NB4 (cell line): ENCODE measurements around the gene ARHGDIG.

Experiments
- DNase-seq: peaks from one replicate; pipeline ENCODE4 v3.0.0; 2010; ENCODE audit warnings: low read depth
- H3K4me3 ChIP-seq: one replicate; pipeline ENCODE4 v1.5.1; 2011; ENCODE audit warnings: mild to moderate bottlenecking, low read depth, low read length, moderate library complexity
- MAX ChIP-seq: IDR thresholded peaks from 2 replicates; pipeline ENCODE4 v1.6.1; 2011; ENCODE audit warnings: low read depth, low read length
- MYC ChIP-seq: IDR thresholded peaks from 2 replicates; pipeline ENCODE4 v1.6.1; 2011; ENCODE audit warnings: low read depth, low read length
- POLR2A ChIP-seq: IDR thresholded peaks from 2 replicates; pipeline ENCODE4 v1.6.1; 2011; ENCODE audit warnings: mild to moderate bottlenecking; ENCODE audit not compliant: insufficient read length; ENCODE audit errors: extremely low read depth
- TF ChIP-seq, protein P1 (sequence below): IDR thresholded peaks from one replicate; pipeline ENCODE4 v1.5.1; 2012; ENCODE audit warnings: low read depth, low read length

The ARHGDIG gene

DNA sequence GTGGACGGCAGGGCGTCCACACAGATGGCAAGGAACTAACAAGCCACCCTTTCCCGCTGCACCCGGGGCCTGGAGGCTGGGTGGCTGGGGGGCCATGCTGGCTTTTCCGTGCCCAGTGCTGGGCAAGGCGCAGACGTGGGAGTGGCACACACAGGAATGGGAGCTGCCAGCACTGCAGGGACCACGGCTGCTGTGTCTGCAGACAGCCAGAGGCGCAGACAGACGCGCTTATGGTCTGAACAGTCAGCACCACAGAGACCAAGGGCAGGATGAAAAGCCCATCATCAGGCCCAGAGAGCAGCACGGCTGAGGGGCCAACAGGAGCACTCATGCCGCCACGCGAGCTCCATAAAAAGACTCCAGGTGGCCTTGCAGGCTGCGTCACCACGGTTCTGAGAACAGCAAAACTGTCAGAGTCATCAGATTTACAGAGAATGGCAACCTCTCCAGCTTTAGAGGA lies 26.6 kb downstream of the ARHGDIG start:
- TF ChIP-seq, protein P1, sequence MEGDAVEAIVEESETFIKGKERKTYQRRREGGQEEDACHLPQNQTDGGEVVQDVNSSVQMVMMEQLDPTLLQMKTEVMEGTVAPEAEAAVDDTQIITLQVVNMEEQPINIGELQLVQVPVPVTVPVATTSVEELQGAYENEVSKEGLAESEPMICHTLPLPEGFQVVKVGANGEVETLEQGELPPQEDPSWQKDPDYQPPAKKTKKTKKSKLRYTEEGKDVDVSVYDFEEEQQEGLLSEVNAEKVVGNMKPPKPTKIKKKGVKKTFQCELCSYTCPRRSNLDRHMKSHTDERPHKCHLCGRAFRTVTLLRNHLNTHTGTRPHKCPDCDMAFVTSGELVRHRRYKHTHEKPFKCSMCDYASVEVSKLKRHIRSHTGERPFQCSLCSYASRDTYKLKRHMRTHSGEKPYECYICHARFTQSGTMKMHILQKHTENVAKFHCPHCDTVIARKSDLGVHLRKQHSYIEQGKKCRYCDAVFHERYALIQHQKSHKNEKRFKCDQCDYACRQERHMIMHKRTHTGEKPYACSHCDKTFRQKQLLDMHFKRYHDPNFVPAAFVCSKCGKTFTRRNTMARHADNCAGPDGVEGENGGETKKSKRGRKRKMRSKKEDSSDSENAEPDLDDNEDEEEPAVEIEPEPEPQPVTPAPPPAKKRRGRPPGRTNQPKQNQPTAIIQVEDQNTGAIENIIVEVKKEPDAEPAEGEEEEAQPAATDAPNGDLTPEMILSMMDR: no peak
- no peak for TF ChIP-seq MAX
- TF ChIP-seq POLR2A: no peak
- TF ChIP-seq MYC: no peak
- H3K4me3 ChIP-seq: no peak overlapping the region
- DNase-seq: no peak

DNA sequence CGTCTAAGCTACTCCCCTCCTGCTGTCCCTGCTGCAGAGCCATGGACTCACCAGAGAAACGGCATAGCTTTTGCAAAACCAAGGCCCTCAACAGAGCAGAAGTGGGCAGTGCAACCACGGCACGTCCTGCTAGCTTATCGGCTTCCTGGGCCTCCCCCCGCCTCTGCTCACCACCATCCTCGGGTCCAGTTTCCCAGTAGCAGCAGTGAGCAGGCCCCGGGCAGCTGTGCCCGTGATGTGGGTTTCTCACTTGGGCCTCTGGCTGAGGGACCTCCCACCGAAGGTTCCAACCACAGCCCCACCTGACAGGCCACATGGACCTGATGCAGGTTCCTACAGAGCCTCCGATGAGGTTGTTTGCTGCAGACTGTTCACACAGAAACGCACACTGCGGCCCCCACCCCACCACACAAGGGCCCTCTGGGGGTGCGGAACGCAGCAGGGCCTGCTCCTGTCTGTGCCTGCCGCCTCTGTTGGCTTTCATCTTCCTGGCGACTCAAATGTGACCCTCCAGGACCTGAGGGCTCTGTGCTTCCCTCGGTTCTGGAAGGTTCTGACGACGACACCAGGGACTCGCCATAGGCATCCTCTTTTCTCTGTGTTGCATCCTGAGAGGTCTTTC lies 27.4 kb downstream of the ARHGDIG start:
- TF ChIP-seq, protein P1: no peak
- no peak for TF ChIP-seq POLR2A
- TF ChIP-seq MAX: no peak
- TF ChIP-seq MYC: no peak
- no peak overlapping the region for H3K4me3 ChIP-seq
- peak; percentile 44 for DNase-seq

DNA sequence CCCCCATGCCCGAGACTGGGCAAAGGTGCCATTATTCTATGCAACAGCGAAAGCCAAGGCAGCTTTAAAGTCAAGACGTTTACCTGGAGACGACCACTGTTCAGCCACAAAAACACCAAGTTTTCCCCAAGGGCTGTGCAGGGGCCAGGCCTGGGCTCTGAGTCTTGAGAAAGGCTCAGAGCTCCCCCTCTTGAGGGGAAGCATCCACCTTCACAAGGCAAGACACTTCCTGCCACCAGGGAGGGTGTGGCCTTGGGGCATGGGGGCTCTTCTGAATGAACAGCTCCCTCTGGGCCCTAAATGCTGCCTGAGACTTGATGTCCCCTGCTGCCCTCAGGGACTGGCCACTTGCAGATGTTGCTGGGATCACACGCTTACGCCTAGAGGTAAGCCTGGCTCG lies 29.1 kb downstream of the ARHGDIG start:
- H3K4me3 ChIP-seq: no peak overlapping the region
- no peak for TF ChIP-seq MYC
- TF ChIP-seq MAX: no peak
- no peak for TF ChIP-seq POLR2A
- peak; percentile 56 for DNase-seq

GRCh38 chr16:311725-312124 lies 31.3 kb downstream of the ARHGDIG start:
- no peak for DNase-seq
- TF ChIP-seq MYC: no peak
- TF ChIP-seq MAX: no peak
- TF ChIP-seq POLR2A: no peak
- TF ChIP-seq, protein P1: no peak
- H3K4me3 ChIP-seq: no peak overlapping the region

DNA sequence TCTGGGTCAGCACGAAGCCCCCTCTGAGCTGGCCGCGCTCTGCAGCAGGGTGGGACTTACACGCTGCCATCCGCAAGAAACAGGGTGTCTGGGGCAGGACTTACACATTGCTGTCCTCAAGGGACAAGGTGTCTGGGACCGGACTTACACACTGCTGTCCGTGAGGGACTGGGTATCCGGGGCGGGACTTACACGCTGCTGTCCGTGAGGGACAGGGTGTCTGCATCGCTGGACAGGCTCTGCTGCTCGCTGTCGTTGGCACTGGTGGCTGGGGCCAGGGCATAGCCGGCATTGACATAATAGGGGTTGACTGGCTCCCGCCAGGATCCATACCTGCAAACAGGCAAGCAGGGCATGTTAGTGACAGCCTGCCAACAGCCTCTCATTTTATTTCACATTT lies 34.0 kb downstream of the ARHGDIG start:
- no peak overlapping the region for H3K4me3 ChIP-seq
- no peak for DNase-seq
- TF ChIP-seq POLR2A: no peak
- no peak for TF ChIP-seq MYC
- no peak for TF ChIP-seq MAX
- TF ChIP-seq, protein P1: no peak

- DNase-seq: no peak
- H3K4me3 ChIP-seq: no peak overlapping the region
- TF ChIP-seq POLR2A: no peak
- TF ChIP-seq, protein P1: no peak
- TF ChIP-seq MAX: no peak
- TF ChIP-seq MYC: no peak
Observed at GRCh38 chr16:314795-315299, 34.5 kb downstream of the ARHGDIG start.
